ENCODE data around the gene CECR2. TPM values are rescaled to one million over a fixed set of nuclear protein-coding genes. Genes with fewer than 3 reads are reported as not detected.

Gene CECR2
- total RNA-seq, 1 donor from 2014 or later, result 1.4 TPM

GRCh38 chr22:17334059-17334458, 35.2 kb upstream of the CECR2 start:
- no peak for TF ChIP-seq CTCF (IDR thresholded peaks at IDR 0.05)
- intact Hi-C loops (cut with DNase I), result no loop called here
- H3K27me3 ChIP-seq, result no peaks in the 10 kb centered on the region
- no peak overlapping the region for H3K4me3 ChIP-seq
- no peak overlapping the region for H3K27ac ChIP-seq
- DNase-seq (ENCODE audit: low spot score in 2 of 2), result no peak
- H3K4me1 ChIP-seq, result no peaks in the 10 kb centered on the region
- no peaks in the 10 kb centered on the region for H3K36me3 ChIP-seq
- no peaks in the 10 kb centered on the region for H3K9me3 ChIP-seq

GRCh38 chr22:17334983-17335382, 34.3 kb upstream of the CECR2 start:
- DNase-seq (ENCODE audit: low spot score in 2 of 2), result no peak
- H3K27ac ChIP-seq, result no peak overlapping the region
- intact Hi-C loops (cut with DNase I), result no loop called here
- no peaks in the 10 kb centered on the region for H3K4me1 ChIP-seq
- H3K36me3 ChIP-seq, result no peaks in the 10 kb centered on the region
- no peaks in the 10 kb centered on the region for H3K9me3 ChIP-seq
- no peaks in the 10 kb centered on the region for H3K27me3 ChIP-seq
- no peak overlapping the region for H3K4me3 ChIP-seq
- no peak for TF ChIP-seq CTCF (IDR thresholded peaks at IDR 0.05)

- H3K36me3 ChIP-seq, result no peaks in the 10 kb centered on the region
- TF ChIP-seq CTCF (IDR thresholded peaks at IDR 0.05), result no peak
Observed at GRCh38 chr22:17336061-17336460, 33.2 kb upstream of the CECR2 start.

GRCh38 chr22:17337639-17338038, 31.6 kb upstream of the CECR2 start:
- Histone ChIP-seq H3K27ac (no peak overlapping the region), H3K4me1 (no peaks in the 10 kb centered on the region), H3K4me3 (no peak overlapping the region), H3K27me3 (no peaks in the 10 kb centered on the region), H3K36me3 (no peaks in the 10 kb centered on the region), H3K9me3 (no peaks in the 10 kb centered on the region)
- intact Hi-C loops (cut with DNase I), result no loop called here
- no peak for DNase-seq (ENCODE audit: low spot score in 2 of 2)
- no peak for TF ChIP-seq CTCF (IDR thresholded peaks at IDR 0.05)

More at GRCh38 chr22:17336061-17336460, 33.2 kb upstream of the CECR2 start:
- H3K4me1 ChIP-seq, result no peaks in the 10 kb centered on the region
- H3K27ac ChIP-seq, result no peak overlapping the region
- H3K27me3 ChIP-seq, result no peaks in the 10 kb centered on the region
- no peaks in the 10 kb centered on the region for H3K9me3 ChIP-seq
- intact Hi-C loops (cut with DNase I), result no loop called here
- DNase-seq (ENCODE audit: low spot score in 2 of 2), result no peak
- H3K4me3 ChIP-seq, result no peak overlapping the region

- TF ChIP-seq CTCF (IDR thresholded peaks at IDR 0.05), result no peak
- Histone ChIP-seq H3K9me3 (no peaks in the 10 kb centered on the region), H3K4me1 (no peaks in the 10 kb centered on the region), H3K27ac (no peak overlapping the region), H3K36me3 (no peaks in the 10 kb centered on the region), H3K27me3 (no peaks in the 10 kb centered on the region), H3K4me3 (no peak overlapping the region)
- no peak for DNase-seq (ENCODE audit: low spot score in 2 of 2)
- intact Hi-C loops (cut with DNase I), result no loop called here
Observed at GRCh38 chr22:17339095-17339693, 30.1 kb upstream of the CECR2 start.

GRCh38 chr22:17342361-17342760, 26.9 kb upstream of the CECR2 start:
- Histone ChIP-seq H3K27ac (no peak overlapping the region), H3K4me3 (no peak overlapping the region), H3K27me3 (no peaks in the 10 kb centered on the region), H3K9me3 (no peaks in the 10 kb centered on the region), H3K36me3 (no peaks in the 10 kb centered on the region), H3K4me1 (no peaks in the 10 kb centered on the region)
- TF ChIP-seq CTCF (IDR thresholded peaks at IDR 0.05), result no peak
- DNase-seq (ENCODE audit: low spot score in 2 of 2), result no peak
- intact Hi-C loops (cut with DNase I), result no loop called here

Measured in ascending aorta (tissue), 2 donors.